ENCODE measurements around the gene VGLL3.
"Not testable (repeated sequence)": the region's sequence is repeated elsewhere in the genome, so short reads cannot be mapped to it uniquely, and the experiment has no call there.

The VGLL3 gene, protein sequence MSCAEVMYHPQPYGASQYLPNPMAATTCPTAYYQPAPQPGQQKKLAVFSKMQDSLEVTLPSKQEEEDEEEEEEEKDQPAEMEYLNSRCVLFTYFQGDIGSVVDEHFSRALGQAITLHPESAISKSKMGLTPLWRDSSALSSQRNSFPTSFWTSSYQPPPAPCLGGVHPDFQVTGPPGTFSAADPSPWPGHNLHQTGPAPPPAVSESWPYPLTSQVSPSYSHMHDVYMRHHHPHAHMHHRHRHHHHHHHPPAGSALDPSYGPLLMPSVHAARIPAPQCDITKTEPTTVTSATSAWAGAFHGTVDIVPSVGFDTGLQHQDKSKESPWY

DNA sequence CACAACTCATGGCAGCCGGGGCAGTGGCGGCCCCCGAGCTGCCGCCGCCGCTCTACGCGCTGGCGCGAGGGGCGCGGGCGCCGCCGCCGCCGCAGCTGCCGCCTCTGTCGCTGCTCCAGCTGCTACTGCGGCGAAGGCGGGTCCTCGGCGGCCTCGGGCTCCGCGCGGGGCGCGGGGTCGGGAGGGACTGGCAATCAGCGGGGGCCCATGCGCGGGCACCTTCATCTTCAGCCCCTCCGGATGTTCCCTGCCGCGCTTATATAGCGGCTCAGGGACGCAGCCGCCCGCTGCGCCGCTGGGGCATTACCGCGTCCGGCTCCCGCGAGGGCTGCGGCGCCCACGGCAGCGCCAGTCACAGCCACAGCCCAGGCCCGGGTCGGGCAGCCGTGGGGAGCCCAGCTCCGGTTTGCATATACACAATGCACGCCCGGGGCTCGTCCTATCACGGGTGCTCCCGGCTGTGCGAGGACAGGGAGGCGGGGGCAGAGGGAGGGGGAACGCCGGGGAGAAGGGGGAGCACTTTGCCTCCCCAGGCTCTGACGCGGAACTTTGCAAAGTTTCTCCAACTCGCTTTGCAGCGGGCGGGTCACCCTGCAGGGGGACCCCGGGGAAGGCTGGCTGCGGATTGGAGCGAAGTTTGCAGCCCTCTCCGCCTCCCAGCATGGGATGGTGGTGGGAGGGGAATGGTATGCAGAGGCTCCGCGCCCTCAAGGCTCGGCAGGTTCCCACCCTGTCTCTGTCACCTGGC lies at the start of gene VGLL3:
TSS of gene VGLL3 (minus strand) at position 416 of the 748 bp plus-strand sequence. CDS start at position 10, 406 bp downstream.
- DNase-seq = no peak

DNA sequence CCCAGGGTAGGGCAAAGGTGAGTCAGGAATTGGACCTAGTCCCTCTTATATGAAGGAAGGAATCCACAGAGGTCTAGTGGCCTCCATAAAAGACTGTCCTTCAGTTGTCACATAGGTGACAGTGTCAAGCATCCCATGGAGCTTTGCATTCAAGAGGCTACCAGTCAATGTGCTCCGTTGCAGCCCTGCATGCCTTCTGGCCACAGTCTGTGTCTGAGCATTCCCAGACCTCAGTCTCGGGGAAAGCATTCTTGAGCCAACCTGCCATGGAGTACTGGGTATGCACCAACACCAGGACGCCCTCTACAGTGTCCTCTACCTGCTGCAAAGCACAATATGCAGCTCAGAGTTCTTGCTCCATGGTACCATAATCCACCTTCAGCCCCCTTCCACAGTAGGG lies 46.7 kb upstream of the VGLL3 start:
- DNase-seq = no peak

DNA sequence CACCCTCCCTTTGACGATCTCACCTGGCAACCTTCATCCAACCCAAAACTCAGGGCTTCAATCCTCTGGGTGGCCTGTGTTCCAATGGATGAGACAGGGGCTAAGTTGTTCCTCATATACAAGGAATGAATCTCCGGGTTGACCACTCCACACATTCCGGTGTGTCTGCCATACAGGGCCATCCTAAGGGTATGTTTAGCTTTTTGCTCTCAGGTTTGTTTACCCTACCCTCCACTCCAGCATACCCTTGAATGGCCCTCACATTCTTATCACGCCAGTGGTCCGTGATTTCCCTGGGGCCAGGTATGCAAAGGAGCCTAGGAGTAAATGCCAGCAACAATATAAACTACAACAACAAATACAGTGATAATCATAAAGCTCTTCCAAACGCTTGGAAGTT lies 45.7 kb upstream of the VGLL3 start:
- no peak for DNase-seq

DNA sequence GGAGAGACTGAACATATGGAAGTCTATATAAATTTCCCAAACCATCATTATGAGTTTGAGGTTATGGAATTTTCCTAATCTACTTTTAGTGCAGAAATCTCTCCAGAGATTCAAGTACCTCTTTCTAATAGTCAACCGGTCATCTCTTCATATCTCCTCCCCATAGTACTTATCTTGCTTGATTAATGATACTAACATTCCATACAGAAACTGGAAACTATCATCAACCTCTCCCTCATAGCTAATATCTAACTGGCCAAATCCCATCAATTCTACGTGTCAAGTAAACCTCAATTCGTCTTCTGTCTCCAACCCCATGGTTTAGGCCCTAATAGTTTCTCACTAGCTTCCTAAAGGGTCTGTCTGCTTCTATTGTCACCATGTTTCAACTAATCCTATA lies 44.4 kb upstream of the VGLL3 start:
- no peak for DNase-seq

DNA sequence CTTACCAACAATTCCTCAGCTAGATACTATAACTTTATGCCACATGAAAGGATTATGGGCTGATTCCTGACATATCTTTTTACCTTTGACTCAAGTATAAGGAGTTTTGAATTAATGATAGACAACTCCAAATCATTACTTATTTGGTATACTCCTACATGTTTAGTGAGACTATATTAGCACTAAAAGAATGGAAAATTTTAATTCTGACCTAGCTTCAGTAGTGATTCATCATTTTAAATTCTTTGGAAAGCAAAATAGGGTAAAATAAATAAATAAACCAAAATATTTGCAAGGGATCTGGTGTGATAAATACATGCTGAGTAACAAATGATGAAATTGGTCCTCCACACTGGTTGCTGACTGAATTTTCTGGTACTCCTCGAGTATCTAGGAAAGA lies 42.3 kb upstream of the VGLL3 start:
- DNase-seq = no peak

DNA sequence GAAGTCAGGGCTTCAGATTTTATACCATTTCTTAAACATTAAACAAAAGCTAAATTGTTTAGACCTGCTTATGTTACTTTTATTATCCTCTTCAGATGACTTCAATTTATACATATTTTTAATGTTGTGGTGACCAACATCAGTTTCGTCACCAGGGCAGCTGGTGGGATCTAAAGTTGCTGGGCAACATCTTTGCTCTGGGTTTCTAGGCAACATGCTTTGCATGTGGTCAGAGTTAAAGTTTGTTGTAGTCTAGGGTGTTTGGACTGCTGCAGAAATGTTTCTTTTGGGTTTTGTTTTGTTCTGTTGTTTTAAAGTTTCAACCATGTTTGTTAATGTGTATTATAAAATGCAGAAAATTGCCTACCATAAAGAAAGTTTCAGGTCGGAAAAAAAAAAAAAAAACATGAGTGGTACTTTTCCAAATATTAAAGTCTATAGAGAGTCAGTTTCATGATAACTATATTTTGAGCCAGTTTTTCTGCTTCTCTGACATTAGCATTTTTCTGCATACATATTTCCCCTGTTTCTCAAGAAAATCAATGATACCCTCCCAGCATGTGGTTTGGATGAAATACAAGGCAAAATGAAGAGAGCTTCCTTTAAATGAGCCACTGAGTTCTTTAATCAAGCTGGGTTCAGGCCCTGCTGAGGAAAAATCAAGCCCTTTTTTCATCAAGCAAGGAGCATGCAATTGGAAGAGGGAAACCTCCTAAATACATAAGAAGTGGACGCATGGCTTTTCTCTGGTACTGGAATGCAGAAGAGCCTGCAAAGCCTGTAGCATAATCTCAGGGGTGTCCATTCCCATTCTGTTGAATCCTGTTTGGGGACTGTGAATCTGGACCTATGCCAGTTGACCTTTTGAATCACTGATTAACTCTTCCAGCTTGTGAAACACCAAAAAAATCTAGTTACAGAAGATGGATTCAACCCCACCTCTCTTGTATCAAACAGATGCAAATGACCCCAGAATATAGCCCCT lies 35.0 kb upstream of the VGLL3 start:
- DNase-seq = no peak

DNA sequence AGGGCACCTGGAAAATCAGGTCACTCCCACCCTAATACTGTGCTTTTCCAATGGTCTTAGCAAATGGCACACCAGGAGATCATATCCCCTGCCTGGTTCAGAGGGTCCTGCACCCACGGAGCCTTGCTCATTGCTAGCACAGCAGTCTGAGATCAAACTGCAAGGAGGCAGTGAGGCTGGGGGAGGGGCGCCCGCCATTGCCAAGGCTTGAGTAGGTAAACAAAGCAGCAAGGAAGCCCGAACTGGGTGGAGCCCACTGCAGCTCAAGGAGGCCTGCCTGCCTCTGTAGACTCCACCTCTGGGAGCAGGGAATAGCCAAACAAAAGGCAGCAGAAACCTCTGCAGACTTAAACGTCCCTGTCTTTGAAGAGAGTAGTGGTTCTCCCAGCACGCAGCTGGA lies 26.4 kb upstream of the VGLL3 start:
- DNase-seq = not testable (repeated sequence)

DNA sequence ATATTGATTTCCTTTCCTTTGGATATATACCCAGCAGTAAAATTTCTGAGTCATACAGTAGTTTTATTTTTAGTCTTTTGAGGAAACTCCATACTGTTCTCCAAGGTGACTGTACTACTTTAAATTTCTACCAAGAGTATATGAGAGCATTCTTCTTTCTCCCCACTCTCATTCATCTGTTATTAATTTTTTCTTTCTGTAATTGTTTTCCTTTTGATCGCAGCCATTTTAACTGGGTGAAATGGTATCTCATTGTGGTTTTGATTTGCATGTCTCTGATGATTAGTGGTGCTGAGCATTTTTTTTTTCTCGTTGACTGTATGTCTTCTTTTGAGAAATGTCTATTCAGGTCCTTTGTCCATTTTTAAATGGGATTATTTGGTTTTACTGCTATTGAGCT lies 18.3 kb upstream of the VGLL3 start:
- no peak for DNase-seq

DNA sequence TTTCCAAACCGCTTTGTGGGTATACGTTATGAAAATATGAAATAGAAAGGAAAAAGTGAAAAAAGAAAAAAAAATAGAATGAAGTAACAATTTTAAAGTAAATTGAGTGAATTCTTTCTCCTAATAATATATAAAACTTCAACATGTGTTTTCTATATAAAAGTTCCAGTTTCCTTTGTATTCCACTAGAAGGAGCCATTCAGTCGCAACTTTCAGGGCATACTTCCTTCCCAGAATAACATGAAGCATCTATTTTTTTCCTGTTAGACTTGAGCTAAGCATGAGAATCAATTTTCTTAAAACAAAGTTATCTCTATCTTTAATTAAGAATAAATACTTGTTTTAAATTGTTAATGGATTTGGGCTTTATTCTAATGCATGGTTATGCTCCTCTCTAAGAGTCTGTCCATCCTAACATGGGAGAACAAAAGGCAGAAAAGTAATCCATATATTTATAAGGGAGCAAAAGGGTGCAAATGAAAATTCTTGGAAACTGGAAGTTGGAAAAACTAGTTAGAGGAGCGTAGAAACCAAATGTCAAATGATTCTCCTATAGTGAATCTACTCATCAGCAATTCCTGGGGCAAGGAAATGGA lies 16.0 kb upstream of the VGLL3 start:
- no peak for DNase-seq

DNA sequence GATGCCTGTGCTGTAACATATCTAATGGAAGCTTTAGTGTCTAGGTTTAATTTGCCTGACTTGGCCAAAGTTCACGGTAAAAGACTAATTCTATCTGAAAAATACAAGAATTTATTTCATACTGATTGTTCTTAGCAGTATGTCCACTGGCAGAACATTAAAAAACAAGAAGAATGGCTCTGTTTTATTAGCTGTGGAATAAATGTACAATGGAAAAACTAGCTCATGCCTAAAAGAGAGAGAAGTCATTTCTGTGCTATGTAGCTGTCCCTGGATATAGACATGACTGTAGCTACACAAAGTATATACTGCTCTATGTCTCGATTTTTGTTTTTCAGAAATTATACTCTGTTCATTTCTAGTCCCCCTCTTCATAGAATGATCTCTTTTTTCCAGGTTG lies 13.9 kb upstream of the VGLL3 start:
- no peak for DNase-seq

DNA sequence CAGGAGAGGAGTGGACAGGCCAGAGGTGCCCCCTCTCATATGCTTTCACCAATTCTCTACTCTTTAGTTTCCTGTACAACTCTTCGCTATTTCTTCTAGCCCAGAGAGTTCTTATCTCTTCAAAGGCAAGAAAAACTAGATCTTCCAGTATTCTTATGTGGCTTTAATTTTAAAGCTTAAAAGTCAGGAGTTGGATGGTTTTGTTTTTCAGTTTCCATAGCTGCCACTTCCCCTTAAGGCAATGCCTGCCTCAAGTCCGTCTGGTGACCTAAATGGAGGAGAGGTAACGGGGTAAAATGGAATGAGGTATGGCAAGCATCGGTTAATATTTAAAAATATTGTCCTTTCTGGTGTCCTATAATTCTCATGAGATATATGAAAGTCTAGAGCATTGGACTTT lies 11.4 kb upstream of the VGLL3 start:
- DNase-seq = no peak

DNA sequence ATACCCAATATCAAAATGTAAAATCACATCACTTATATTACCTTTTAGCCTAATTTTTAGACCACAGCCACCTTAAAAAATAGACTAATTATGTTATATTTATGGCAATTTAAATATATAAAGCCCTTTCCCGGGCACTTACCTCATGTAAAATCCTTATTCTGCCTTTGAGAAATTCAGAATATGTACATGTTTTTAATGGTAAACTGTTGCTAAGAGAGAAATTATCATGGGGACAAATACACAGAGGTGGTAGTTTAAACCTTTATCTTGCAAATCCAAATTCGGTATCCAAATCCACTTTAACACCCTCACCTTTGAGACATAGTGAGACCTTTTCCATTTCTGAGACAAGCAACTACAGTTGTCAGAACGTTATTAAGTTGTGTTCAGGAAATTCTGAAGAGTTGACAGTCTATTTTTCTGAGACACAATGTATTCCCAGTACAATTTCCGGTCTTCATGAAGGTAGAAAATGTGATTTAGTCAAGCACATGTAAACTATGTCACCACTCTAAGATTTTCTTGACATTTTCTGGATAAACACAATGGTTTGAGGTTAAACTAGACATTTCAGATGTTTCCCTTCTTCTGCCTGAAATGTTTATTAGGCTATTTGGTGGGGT lies 10.6 kb upstream of the VGLL3 start:
- no peak for DNase-seq

DNA sequence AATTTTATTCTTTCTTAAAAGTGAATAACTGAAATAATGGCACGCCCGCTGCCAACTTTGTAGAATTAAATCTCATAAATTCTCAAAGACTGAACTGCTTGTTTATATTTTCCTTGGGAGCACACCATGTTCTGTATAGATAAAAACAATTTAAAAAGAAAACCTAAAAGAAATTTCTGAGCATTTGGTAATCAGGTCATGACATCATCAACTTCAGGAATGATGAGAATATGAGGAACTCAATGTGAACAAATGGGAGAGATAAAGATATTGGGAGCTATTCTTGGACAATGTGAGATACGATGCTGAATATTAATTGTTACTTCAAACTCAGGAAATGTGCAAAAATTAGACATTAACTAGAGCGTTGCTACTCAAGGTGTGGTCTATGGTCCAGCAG lies 10.0 kb upstream of the VGLL3 start:
- no peak for DNase-seq

DNA sequence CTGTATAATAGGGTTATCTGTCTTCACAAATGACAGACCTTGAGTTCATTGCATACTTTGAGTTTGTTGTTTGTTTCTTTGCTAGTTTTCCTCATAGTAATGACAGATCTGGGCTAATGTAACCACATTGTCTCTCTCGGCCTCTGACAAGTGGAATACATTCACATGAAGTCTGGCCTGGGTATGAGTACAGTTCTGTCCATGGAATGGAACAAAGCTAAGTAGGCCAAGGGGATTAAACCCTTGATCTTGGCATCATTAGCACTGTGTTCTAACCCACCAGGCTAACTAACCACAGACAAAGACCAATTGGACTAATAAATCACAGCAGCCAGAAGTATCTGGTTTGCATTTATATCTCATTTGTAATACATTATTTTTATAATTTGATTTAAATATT lies 7.6 kb upstream of the VGLL3 start:
- DNase-seq = no peak

DNA sequence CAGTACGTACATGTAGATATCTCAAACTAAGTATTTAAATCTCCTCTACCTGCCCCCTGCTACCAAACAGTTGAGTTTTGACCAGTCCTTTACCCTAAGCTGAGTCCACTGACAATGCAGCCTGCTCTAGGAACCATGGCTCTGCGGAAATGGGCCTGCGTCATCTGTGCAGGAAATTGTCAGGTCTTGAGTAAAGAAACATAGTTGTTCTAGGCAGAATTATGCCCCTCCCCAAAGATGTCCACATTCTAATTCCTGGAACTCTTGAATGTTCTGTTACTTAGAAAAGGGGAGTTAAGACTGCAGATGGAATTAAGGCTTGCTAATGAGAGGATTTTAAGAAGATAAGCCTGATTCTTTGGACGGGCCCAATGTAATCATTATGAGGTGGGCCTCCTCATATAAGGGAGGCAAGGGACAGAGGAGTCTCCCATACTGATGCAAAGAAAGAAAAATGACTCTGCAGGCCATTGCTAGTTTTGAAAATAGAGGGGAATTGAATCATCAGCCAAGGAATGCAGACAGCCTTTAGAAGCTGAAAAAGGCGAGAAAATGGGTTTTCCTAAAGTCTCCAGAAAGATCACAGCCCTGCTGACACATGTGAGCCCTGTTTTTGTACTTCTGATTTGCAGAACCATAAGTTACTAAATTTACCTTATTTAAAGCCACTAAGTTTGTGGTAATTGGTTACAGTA lies 5.5 kb upstream of the VGLL3 start:
- no peak for DNase-seq

DNA sequence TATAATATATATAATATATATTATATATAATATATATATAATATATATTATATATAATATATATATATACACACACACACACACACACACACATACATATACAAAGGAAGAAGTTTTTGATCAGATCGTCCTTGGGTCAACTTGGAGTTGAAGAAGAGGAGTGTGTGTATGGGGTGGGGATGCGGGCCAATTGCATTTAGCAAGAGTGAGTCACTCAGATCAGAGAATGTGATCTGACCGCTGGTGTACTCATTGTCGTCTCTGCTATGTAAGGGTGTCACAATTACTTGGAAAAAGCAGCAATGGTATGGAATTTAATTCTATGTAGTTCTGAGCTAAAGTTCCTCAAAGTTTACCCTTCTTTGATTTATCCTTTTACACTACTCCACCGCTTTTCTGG lies 4.6 kb upstream of the VGLL3 start:
- no peak for DNase-seq

DNA sequence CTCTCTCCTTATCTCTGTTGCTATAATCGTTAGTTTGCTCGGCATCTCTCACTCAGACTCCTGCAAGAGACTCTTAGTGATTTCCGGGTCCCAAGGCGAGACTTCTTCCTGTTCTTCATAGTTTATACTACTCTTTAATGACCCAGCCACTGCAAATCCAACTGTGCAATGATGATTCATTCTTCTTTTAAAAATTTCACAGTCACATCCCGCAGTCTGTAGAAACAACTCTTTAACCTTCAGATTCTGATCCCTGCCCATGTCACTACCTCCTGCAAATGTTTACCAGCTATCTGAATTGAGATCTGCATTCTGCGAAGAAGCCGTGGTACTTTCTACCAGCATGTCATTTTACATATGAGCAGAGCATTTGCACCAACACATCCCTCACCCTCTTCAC lies 2.8 kb upstream of the VGLL3 start:
- DNase-seq = no peak

DNA sequence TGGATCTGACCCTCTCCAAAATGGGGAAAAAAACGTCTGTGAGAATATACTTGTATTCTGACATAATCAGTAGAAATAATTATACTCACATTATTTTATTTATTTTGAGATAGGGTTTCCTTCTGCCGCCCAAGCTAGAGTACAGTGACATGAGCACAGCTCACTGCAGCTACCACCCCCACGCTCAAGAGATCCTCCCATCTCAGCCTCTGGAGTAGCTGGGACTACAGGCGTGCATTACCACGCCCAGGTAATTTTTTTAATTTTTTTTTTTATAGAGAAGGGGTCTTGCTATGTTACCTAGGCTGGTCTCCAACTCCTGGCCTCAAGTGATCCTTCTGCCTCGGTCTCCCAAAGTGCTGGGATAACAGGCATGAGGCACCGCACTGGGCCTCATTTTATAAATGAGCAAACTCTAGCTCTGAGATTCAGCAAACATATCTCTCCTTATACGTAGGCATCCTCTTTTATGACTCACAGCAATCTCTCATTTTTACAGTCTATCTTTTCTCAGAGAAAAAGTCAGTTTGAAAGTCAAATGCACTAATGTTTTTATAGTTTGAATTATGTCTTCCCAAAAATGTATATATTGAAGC lies 989 bp upstream of the VGLL3 start:
- no peak for DNase-seq

DNA sequence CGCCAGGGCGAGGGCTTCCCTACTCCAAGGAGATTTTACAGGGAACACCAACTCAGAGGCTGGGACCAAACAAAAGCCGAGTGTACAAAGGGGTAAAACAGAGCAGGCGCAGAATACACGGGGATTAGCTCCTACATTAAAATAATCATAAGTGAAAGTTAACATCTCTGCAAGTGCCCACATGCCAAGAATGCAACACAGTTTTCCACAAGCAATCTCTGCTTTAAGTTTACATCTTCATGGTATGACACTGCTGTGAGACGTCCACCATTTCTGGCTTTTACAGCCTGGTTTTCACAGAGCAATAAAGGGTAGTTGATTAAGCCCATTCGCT lies 500 bp upstream of the VGLL3 start:
- DNase-seq = no peak

DNA sequence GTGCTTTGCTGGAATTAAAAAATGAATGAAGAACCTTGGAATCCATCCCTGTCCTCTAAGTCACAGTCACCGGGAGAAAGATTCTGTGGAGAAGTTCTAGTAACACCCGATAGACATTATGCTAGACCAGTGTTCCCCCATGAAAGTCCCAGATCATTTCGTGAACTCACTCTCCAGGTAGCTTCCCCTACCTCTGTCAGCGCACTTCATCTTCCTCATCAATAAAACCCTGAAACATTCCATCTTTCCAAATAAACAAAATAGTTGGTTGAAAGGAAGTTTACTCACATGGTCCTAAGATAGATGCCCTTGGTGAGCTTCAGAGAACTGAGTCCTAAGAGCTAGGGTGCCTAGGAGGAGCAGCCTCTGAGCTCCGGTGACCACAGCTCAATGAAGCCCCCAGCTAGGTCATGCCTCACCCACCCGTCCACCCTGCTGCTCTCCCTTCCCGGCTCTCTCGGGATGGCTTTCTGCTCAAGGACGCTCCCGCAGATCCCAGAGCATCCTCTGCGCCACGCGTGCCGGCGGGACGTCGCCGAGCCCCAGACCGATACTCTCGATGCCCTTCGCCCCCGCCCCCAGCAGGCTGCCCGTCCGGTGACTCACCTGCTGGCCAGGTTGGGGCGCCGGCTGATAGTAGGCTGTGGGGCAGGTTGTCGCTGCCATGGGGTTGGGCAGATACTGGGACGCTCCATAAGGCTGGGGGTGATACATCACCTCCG lies 776 bp downstream of the VGLL3 start:
- DNase-seq = no peak

DNA sequence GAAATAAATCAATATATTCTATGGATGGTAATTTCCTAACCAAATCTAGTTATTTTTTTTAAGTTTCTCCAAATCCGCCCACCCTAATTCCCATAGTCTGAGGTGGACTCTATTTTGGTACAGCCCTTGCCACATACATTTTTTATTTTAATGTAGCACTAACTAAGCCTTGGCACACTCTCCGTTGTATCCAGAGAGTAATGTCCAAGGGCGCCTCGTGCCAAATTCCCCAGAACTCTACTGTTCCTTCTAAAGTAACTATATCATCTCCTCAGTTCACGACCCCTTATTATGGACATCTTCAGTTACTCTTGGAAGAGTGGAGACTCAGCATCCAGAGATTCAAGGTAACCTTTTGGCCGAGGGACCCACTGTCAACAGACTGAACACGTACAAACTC lies 1.3 kb downstream of the VGLL3 start:
- no peak for DNase-seq

Data from inflammatory macrophage treated with lipopolysaccharide for 1 hour (primary cell).